ENCODE data around the gene LSP1.

GRCh38 chr11:1915795-1916131 lies 62.9 kb downstream of the LSP1 start:
- TF ChIP-seq, protein P1, sequence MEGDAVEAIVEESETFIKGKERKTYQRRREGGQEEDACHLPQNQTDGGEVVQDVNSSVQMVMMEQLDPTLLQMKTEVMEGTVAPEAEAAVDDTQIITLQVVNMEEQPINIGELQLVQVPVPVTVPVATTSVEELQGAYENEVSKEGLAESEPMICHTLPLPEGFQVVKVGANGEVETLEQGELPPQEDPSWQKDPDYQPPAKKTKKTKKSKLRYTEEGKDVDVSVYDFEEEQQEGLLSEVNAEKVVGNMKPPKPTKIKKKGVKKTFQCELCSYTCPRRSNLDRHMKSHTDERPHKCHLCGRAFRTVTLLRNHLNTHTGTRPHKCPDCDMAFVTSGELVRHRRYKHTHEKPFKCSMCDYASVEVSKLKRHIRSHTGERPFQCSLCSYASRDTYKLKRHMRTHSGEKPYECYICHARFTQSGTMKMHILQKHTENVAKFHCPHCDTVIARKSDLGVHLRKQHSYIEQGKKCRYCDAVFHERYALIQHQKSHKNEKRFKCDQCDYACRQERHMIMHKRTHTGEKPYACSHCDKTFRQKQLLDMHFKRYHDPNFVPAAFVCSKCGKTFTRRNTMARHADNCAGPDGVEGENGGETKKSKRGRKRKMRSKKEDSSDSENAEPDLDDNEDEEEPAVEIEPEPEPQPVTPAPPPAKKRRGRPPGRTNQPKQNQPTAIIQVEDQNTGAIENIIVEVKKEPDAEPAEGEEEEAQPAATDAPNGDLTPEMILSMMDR (conservative IDR thresholded peaks at IDR 0.05; ENCODE audit: low read depth, low read length) = no peak
- TF ChIP-seq MXI1 (IDR thresholded peaks at IDR 0.05; ENCODE audit: borderline replicate concordance, low read depth, low read length) = no peak
